GM12865 (cell line): Measurements from ENCODE around the gene BSN.
A peak's percentile ranks its signal among the peaks of the same experiment; 100 is the strongest.
"Not testable (repeated sequence)": the region's sequence is repeated elsewhere in the genome, so short reads cannot be mapped to it uniquely, and the experiment has no call there.

Experiments
- DNase-seq: peaks from one replicate; pipeline ENCODE4 v3.0.0; 2010; ENCODE audit warnings: low read depth
- H3K4me3 ChIP-seq: 2 replicates; pipeline ENCODE4 v1.5.1; 2011; ENCODE audit warnings: mild to moderate bottlenecking, low read depth, low read length, control low read depth
- TF ChIP-seq, protein P1 (sequence below): IDR thresholded peaks from 2 replicates; pipeline ENCODE4 v1.5.1; 2011; ENCODE audit warnings: low read length, control low read depth, low read depth, inconsistent platforms; ENCODE audit not compliant: insufficient read depth; ENCODE audit errors: missing control alignments

The BSN gene

DNA sequence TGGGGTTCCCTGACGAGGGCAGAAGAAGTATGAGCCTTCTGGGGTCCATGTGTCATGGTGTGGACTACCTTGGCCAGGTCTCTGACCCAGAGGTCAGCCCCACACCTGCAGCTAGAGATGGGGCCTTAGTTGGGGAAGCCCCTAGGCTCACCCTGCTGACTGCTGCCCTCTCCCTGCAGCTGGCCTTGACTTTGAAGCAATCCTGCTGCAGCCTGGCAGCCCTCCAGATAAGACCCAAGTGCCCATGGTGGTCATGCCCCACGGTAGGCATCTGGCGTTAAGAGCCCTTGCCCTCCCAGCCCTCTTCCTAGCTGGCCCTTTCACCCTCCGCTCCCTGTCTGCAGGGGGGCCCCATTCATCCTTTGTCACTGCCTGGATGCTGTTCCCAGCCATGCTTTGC is 127.3 kb downstream of the BSN start:
- TF ChIP-seq, protein P1, sequence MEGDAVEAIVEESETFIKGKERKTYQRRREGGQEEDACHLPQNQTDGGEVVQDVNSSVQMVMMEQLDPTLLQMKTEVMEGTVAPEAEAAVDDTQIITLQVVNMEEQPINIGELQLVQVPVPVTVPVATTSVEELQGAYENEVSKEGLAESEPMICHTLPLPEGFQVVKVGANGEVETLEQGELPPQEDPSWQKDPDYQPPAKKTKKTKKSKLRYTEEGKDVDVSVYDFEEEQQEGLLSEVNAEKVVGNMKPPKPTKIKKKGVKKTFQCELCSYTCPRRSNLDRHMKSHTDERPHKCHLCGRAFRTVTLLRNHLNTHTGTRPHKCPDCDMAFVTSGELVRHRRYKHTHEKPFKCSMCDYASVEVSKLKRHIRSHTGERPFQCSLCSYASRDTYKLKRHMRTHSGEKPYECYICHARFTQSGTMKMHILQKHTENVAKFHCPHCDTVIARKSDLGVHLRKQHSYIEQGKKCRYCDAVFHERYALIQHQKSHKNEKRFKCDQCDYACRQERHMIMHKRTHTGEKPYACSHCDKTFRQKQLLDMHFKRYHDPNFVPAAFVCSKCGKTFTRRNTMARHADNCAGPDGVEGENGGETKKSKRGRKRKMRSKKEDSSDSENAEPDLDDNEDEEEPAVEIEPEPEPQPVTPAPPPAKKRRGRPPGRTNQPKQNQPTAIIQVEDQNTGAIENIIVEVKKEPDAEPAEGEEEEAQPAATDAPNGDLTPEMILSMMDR, result no peak
- DNase-seq, result no peak
- H3K4me3 ChIP-seq, result no peak overlapping the region

DNA sequence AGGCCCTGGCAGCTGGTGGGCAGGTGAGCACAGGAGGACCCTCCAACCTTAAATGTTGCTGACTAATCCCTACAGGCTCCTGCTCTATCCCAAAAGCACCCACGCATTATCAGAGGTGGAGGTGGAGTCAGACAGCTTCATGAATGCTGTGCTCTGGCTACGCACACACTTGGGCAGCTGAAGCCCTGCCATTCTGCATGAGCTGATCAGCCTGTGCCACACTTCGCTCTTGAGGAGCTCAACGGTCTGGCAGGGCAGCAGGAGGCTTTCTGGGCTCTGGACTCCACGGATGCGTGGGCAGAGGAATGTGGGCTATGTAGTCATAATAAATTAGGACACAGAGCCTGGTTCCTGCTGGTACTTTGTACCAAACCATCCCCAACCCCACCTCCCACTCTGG is 128.9 kb downstream of the BSN start:
- TF ChIP-seq, protein P1, result no peak
- H3K4me3 ChIP-seq, result no peak overlapping the region

DNA sequence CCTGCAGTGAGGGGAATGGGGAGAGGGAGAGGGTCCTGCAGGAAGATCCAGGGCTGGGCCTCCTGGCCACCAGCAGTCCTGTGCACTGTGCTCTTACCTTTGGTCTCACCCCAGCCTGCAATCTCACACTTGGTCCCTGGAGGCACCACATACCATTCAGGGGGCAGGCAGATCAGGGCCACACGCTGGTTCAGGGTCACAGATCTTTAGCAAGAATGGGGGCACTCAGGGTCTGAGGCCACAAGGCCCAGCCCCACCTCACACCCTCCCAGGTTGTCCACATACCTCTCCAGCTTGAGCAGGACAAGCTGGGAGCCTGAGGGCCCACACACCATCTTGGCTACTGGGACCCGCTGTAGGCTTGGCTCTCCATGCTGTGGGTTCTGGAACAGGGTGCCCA is 130.2 kb downstream of the BSN start:
- not testable (repeated sequence) for DNase-seq, H3K4me3 ChIP-seq

More for the DNA sequence above, 128.9 kb downstream of the BSN start:
- DNase-seq, result no peak

DNA sequence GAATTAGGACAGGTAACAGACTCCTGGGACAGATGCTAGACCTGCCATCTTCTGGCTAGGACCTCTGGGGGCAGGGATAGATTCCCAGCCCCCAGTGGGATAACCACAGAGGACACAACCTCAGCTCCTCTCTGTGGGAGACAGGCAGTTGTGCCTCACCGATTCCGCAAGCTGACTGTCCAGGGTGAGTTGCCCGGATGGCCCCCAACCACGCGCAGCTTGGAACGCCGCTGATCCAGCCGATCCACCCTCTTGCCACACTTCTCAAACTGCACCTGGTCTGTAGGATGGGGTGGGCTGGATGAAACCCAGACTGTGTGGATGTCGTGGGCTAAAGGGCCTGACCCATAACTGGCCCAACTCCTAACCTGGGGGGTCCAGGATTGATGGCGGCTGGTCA is 130.8 kb downstream of the BSN start:
- not testable (repeated sequence) for H3K4me3 ChIP-seq, DNase-seq

DNA sequence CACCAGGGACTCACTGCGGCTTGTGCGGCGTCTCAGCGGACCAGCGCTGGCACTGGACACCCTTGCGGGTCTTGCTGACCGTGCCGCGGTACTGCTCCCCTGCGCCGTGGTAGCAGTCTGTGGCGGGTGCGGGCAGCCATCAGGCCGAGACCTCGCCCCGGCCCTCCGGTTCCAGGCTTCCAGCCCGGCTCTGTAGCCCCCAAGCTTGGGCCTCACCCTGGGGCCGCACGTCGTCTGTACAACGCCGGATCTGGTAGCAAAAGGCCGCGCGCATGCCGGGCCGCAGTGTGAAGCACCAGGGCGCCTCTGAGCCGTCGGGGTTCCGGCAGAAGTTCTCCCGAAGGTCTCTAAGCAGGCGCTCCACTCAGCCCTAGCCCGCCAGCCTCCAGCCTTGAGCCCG is 131.6 kb downstream of the BSN start:
- DNase-seq, H3K4me3 ChIP-seq: not testable (repeated sequence)

DNA sequence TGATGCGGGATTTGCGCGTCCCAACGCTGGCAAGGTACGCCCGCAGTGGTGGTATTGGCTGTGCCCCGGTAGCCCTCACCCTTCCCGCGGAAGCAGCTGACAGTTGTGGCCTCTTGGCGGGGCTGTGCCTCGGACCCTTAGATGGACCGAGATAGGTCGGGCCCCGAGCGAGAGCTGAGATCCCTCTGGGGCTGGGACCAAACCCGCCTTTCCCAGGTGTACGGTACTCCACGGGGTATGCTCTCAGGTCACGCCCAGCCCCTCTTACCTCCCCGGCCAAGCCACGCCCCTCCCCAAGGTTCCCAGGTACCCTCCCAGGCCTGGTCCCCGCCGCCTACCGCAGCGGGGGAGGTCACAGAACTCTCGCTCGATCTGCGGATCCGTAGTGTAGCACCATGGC is 132.1 kb downstream of the BSN start:
- not testable (repeated sequence) for DNase-seq, H3K4me3 ChIP-seq

DNA sequence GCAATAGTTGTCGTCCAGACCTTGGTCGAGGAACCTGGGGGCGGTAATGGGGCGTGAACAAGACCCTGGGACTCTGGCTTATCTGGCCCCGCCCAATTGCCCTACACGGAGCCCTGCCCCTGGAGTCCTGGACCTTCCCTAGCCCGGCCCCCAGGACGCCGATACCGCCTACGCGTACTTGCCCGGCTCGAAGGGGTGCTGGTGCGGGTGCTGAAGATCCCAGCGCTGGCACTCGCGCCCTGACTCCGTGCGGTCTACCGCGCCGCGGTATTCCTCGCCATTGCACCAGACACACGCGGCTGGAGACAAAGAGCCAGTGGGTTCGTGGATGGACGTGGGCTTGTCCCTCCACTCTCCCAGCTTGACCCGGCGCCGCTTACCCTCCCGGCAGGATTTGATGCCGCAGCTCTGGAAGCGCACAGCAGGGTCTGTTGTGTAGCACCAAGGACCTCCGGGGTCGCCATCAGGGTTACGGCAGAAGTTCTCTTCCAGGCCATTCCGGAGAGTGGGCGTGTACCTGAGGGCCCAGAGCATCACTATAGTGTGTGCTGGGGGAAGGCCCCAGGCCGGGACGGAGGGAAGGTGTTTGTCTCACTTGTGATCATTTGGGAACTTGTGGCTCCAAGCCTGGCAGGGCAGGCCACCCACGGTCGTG is 132.6 kb downstream of the BSN start:
- not testable (repeated sequence) for DNase-seq, H3K4me3 ChIP-seq

DNA sequence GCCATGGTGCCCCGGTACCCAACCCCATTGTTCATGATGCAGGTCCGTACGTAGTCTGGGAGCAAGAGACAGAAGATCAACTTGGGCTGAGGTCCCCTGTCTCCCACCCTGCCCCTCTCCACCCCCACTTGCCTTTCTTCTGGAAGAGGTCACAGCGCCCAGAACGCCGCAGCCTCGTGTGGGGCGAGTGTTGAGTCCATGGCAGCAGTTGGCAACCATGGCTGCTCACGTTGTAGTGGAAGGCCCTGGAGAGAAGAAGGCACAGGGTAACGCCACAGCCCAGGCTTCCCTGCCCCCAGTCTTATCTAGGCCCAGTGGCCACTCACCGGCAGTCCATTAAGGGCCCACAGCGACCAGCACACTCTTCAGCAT is 133.1 kb downstream of the BSN start:
- DNase-seq, H3K4me3 ChIP-seq: not testable (repeated sequence)

DNA sequence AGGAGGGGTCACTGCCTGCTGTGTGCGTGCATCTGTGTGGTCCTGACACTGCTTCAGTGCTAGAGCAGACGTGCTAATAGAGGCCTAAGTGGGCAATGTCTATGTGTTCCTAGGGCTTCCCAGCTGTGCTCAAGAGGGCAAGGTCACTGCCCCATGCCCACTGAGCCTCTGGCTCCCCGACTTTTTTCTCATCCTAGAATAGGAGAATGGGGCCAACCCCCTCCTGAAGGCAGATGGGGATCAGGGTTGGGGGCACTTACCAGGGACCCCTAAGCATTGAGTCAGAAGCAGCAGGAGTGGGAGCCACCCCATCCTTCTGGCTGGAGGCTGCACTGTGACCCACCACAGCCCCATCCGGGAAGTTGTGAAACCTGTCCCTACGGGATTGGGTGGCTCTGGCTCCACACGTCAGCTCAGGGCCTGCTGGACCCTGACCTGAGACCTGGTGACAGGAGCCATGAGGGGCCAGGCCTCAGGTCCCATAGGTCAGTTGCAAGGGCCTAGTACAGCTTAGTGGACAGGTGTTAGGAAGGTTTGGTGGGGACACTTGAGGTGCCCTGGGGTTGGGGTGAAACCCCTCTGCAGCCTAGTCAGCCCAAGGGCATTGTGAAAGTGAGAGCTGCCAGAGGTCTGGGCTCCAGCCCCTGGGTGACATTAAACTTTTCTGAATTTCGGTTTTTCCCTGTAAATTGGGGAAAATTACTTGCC is 134.2 kb downstream of the BSN start:
- DNase-seq, result not testable (repeated sequence)
- H3K4me3 ChIP-seq, result peak overlapping the region; percentile 94

DNA sequence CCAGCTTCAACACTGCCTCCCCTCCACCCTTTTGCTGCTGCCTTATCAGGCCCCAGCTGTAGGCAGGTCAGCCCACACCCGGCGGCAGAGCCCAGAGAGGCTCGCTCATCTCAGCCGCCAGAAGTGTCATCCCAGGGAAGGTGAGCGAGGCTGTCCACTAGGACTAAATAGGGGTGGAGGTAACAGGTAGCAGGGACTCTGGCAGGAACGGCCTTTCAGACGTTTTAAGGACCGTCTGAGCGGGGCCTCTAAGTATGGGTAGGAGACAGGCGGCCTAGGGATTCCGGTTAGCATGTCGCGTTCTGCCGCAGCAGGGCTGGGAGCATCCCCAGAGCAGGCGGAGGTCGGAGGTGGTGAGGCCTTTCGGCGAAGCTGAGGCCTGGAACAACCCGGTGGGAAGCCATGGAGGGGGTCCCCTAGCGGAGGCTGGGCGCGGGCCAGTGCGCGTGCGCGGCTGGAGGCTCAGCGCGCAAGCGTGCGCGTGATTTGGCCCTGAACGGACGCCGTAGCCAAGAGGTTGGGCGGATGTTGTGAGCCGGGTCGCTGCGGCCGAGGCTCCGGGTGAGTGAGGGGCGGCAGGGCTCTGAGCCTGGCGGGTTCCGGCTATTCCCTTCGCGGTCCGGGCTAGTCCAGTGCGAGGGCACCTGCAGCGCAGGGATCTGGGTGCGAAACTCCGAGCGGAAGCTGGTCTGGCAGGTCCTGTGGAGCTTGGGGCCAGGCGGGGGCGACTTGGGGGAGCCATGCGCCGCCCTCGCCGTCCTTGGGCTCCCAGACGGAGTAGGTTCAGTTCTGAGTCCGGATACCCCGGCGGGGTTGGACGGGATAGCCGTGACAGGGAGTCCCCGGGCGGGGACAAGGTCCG is 135.0 kb downstream of the BSN start, which contains the start of the genes MST1 and RNF123:
Gene MST1, minus strand, starts transcription at position 429 of the 862 bp plus-strand sequence. CDS start 783 bp downstream, outside the sequence.
Gene RNF123, plus strand, starts transcription at position 512 of the 862 bp plus-strand sequence. CDS start 1,609 bp downstream, outside the sequence.
- DNase-seq, result peak; percentile 96
- TF ChIP-seq, protein P1, result peak; percentile 41

DNA sequence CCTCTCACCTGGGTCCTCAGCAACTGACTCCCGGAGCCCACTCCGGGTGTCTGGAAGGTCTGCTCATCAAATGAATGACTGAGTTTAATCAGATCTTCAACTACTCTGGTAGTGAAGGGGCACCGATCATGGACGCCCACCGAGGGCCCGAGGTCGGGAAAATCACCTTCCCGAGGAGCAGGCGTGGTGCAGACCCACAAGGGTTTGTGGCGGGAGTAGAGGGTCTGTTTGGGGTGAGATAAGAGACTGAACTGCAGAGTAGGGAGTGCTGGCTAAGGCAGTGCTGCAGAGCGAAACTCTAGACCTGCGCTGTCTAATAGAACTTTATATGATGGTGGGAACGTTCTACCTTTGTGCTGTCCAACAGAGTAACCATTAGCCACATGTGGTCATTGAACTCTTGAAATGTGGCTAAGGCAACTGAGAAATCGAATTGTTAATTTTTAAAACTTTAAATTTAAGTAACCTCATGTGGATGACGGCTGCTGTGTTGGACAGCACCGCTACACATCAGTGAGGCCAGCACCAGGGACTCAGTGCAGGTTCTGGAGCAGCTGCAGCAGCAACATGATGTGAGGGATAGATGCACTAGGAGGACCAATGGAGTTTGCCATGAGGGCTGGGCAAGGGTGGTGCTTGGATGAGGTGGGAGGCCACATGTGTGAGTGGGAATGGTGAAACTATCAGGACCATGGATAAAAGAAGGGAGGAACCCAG is 135.8 kb downstream of the BSN start:
- DNase-seq, result not testable (repeated sequence)
- H3K4me3 ChIP-seq, result peak overlapping the region; percentile 94

More for the DNA sequence above, 135.0 kb downstream of the BSN start, which contains the start of the genes MST1 and RNF123:
- peak within 1 kb of the TSS; percentile 94 for H3K4me3 ChIP-seq

DNA sequence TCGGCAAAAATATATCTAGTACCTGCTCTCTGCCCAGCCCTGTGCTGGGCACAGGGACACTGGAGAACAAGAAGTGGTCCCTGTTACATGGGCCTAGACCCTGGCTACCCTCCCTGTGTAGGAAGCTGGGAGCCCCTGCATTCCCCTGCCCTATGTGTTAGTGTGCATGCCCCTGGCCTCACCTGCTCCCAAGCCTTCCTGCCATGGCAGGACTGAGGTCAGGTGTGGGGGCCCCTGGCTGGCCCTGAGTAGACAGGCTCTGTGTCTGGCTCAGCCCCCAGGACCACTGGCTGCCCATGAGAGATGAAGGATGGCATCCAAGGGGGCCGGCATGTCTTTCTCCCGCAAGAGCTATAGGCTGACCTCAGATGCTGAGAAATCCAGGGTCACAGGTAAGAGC is 136.6 kb downstream of the BSN start:
- not testable (repeated sequence) for DNase-seq, H3K4me3 ChIP-seq

DNA sequence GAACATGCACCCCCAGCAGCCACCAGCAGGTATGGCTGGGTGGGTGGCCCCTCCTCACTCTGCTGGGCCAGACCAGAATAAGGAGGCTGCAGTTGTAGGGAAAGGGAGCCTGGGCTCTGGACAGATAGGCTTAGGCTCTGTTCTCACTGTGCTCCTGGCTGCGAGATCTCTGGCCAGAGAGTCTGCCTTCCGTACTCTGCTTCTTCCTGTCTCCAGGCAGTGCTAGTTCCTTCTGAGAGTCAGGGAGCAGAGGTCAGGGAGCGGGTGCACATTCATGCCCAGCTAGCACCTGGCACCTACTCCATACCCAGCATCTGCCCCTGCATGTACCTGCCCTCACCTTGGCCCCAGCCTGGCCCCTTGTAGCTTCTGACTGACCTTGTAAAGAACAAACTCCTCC is 137.2 kb downstream of the BSN start:
- not testable (repeated sequence) for DNase-seq, H3K4me3 ChIP-seq

DNA sequence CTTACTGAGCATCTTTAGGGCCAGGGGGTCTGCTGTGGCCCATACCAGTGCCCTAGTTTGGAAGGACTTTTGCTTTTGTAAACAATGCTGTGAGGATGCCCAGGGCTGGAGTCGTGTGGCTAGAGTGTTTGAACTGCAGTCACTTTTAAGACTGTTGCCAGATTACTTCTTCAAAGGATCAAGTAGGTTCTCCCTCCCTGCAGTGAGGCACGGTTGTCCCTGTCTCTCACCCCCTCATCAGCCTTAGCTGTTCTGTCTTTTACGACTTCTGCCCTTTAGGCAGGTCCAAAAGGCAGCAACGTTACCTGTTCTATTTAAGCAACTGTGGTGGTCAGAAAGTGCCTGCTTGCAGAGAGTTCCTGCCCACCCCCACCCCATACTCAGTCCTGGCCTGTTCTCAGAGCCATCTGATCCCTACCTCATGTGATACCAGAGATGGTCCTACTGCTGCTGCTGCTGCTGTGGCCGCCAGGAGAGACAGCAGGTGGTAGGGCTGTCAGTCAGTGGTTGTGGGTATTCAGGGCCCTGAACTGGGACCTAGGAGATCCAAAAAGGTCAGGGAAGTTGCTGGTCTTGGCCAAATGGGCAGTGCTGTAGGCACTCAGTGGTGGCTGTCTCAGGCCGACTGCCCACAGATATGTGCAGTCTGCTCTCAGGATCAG is 140.3 kb downstream of the BSN start:
- H3K4me3 ChIP-seq, DNase-seq: not testable (repeated sequence)
